ENCODE measurements around the gene KCNG4.
A peak's percentile ranks its signal among the peaks of the same experiment; 100 is the strongest.

Gene KCNG4

GRCh38 chr16:84199861-84200260, 40.0 kb downstream of the KCNG4 start:
- DNase-seq, result peak in 1 of 2 donors; percentile 51

GRCh38 chr16:84199097-84199496, 40.7 kb downstream of the KCNG4 start:
- DNase-seq, result no peak

GRCh38 chr16:84198401-84198800, 41.4 kb downstream of the KCNG4 start:
- DNase-seq, result no peak

GRCh38 chr16:84197466-84198128, 42.2 kb downstream of the KCNG4 start:
- no peak for DNase-seq

GRCh38 chr16:84196727-84197394, 43.0 kb downstream of the KCNG4 start:
- no peak for DNase-seq

- no peak for DNase-seq
These were observed 43.7 kb downstream of the KCNG4 start for GRCh38 chr16:84196101-84196500.

GRCh38 chr16:84195201-84196093, 44.4 kb downstream of the KCNG4 start:
- no peak for DNase-seq

GRCh38 chr16:84194470-84195200, 45.2 kb downstream of the KCNG4 start:
- DNase-seq, result peak; percentile 18 to 43

- no peak for DNase-seq
These were observed 45.8 kb downstream of the KCNG4 start for GRCh38 chr16:84194018-84194417.

- no peak for DNase-seq
These were observed 46.3 kb downstream of the KCNG4 start for GRCh38 chr16:84193480-84193879.

GRCh38 chr16:84191466-84191865, 48.3 kb downstream of the KCNG4 start:
- no peak for DNase-seq

- no peak for DNase-seq
These were observed 49.0 kb downstream of the KCNG4 start, which contains the start of gene ADAD2 for GRCh38 chr16:84190731-84191388. TSS of gene ADAD2 (plus strand) at chr16:84191157. CDS start at chr16:84191231, 74 bp downstream.

- DNase-seq, result peak; percentile 91
These were observed 53.0 kb downstream of the KCNG4 start, which contains the start of gene TAF1C for GRCh38 chr16:84186685-84187437. TSS of gene TAF1C (minus strand) at chr16:84187057. CDS start at chr16:84184988, 2,069 bp downstream.

GRCh38 chr16:84184775-84185174, 55.0 kb downstream of the KCNG4 start:
- no peak for DNase-seq

- no peak for DNase-seq
These were observed 55.8 kb downstream of the KCNG4 start for GRCh38 chr16:84183911-84184591.

- DNase-seq, result no peak
These were observed 56.3 kb downstream of the KCNG4 start for GRCh38 chr16:84183572-84183875.

- no peak for DNase-seq
These were observed 56.9 kb downstream of the KCNG4 start for GRCh38 chr16:84182680-84183571.

- DNase-seq, result no peak
These were observed 57.7 kb downstream of the KCNG4 start for GRCh38 chr16:84182104-84182503.

GRCh38 chr16:84181144-84181915, 58.5 kb downstream of the KCNG4 start:
- DNase-seq, result no peak

All from CD4-positive, alpha-beta T cell treated with Interleukin-1 beta for 1 hour (primary cell).